HFFc6 (cell line): Measurements from ENCODE around the gene YKT6. TPM values are rescaled to one million over a fixed set of nuclear protein-coding genes. Genes with fewer than 3 reads are reported as not detected.

Experiments used
- DNase-seq: peaks from one replicate; pipeline ENCODE4 v3.0.0-alpha.2; 2018
- H3K27ac Mint-ChIP-seq: 2 replicates; pipeline ENCODE4 v1.8.0; 2020; ENCODE audit warnings: mild to moderate bottlenecking, mixed read lengths
- H3K27me3 Mint-ChIP-seq: 2 replicates; pipeline ENCODE4 v1.8.0; 2021; ENCODE audit warnings: mild to moderate bottlenecking, moderate library complexity, mixed read lengths; ENCODE audit not compliant: insufficient read depth
- H3K36me3 Mint-ChIP-seq: 2 replicates; pipeline ENCODE4 v1.8.0; 2021; ENCODE audit warnings: low read depth, mixed read lengths
- H3K4me1 Mint-ChIP-seq: 2 replicates; pipeline ENCODE4 v1.8.0; 2020; ENCODE audit warnings: low read depth, mixed read lengths
- H3K4me3 Mint-ChIP-seq: 2 replicates; pipeline ENCODE4 v1.8.0; 2020; ENCODE audit warnings: mild to moderate bottlenecking, moderate library complexity, mixed read lengths
- H3K9me3 Mint-ChIP-seq: 2 replicates; pipeline ENCODE4 v1.8.0; 2020; ENCODE audit warnings: mild to moderate bottlenecking, mixed read lengths
- CTCF ChIP-seq: fragments of 200-600 bp; sonication (generic); IDR thresholded peaks from 2 replicates; pipeline ENCODE4 v1.5.0; 2021; ENCODE audit warnings: antibody characterized with exemption, mild to moderate bottlenecking
- total RNA-seq, 6 experiments: library from RNA; stranded (reverse); fragmentation: NEBNext Ultra II Directional; extraction: Animal tissue kit (Norgen Biotek cat#: 25700); gene quantifications; 2 replicates in 1 of 6; 3 replicates in 5 of 6; pipeline ENCODE4 v1.2.3, GENCODE V29; 2021

Gene YKT6
- total RNA-seq, 6 experiments from 2014 or later, result 155 to 174 (median 167) TPM

DNA sequence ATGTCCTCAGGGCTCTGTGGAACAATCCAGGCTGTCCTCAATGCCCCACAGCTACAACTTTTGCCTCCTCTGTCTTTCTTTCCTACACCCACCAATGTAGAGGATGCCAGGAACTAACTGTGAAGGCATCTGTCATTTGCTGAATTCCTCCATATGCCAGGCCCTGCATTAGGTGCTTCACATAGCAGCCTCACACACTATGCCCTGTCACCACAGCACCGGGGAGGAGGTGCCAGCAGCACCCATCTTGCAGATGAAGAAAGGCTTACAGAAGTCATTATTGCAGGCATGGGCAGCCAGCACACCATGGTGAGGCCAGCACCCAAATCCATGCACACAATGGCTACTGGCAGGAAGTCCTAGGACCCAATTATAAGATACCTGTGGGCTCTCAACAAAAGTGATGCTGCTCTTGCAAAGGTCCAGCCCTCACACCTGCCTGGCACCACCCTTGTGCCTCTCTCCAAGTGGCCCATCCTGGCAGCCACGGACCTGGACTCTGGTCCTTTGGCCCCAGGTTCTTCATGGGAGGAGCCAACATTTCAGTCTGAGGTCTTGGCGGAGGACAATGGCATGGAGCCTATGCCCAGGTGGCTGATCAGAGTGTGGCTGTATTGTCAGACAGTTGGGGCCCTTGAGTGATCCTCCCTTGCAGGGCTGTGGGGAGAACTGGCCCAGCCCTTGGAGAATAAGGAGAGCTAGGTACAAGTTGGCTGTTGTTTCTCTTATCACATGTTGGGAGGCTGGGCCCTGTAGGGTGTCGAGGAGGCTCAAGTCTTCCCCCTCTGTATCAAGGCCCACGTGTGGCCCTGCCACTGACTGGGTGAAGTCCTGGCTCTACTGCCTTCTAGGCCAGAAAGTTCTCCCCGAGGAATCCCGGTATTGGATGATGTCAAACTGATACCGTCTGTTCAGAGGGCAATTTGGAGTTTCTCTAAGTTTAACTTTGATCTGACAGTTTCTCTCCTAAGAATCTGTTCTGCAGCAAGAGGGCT, 45.3 kb upstream of the YKT6 start:
- no peak for TF ChIP-seq CTCF
- Mint-ChIP-seq H3K9me3 (no peaks in the 10 kb centered on the region), H3K36me3 (no peaks in the 10 kb centered on the region), H3K4me1 (peaks cover 12% of the 10 kb centered on the region), H3K4me3 (no peak overlapping the region), H3K27ac (no peak overlapping the region), H3K27me3 (peaks cover 1% of the 10 kb centered on the region)
- DNase-seq, result no peak

GRCh38 chr7:44156453-44157010, 44.2 kb upstream of the YKT6 start:
- Mint-ChIP-seq H3K9me3 (no peaks in the 10 kb centered on the region), H3K27me3 (peaks cover 2% of the 10 kb centered on the region), H3K4me1 (peaks cover 8% of the 10 kb centered on the region), H3K4me3 (no peak overlapping the region), H3K36me3 (no peaks in the 10 kb centered on the region), H3K27ac (no peak overlapping the region)
- DNase-seq, result no peak
- TF ChIP-seq CTCF, result no peak

DNA sequence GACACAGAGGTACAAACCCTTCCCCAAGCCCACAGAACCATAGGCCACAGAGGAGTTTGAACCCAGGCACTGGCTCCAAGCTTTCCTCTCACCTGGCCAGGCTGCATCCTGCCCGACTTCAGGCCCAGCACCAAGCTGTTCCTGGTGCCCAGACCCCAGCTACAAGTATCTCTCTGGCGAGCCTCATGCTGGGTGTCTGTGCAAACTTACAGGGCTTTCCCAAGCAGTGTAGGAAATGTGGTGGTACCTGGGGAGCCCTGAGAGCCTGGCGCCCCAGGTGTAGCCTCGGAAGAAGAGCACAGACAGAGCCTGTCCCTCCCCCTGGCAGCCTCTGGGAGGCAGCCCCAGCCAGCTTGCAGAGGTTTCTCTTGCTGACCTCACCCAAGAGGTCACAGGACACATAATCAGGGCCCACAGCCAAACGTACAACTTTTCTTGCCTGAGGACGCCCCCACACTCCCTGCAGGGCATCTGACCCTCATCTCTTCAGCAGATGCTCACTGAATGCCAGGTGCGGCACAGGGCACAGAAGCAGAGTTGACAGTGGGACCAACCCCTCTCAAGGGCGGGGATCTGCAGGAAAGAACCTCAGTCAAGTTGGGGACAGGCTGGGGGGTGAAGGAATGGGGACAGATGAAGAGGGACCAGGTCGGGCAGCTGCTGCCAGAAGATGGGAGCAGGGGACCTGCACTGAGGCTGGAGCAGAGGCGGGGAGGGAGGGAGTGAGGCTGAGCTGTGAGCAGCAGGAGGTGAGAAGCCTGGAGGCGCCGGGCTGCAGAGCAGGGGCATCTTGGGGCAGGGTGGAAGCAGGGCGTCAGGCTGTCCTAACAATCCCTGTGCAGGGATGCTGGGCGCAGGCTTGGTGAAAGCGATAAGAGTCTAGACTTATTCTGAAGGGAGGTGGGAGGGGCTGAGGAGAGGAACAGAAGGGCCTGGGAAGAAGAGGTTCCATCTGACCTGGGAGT, 43.4 kb upstream of the YKT6 start:
- no peak for DNase-seq
- Mint-ChIP-seq H3K27me3 (peaks cover 2% of the 10 kb centered on the region), H3K36me3 (no peaks in the 10 kb centered on the region), H3K4me3 (no peak overlapping the region), H3K27ac (no peak overlapping the region), H3K9me3 (no peaks in the 10 kb centered on the region), H3K4me1 (peaks cover 17% of the 10 kb centered on the region)
- TF ChIP-seq CTCF, result no peak

- no peak for DNase-seq
- Mint-ChIP-seq H3K27me3 (peaks cover 4% of the 10 kb centered on the region), H3K4me3 (no peak overlapping the region), H3K36me3 (no peaks in the 10 kb centered on the region), H3K27ac (no peak overlapping the region), H3K9me3 (no peaks in the 10 kb centered on the region), H3K4me1 (peaks cover 26% of the 10 kb centered on the region)
- TF ChIP-seq CTCF, result no peak
Observed at GRCh38 chr7:44158096-44158872, 42.5 kb upstream of the YKT6 start.
